B cell (primary cell): ENCODE measurements around the gene KLF16. TPM values are rescaled to one million over a fixed set of nuclear protein-coding genes. Genes with fewer than 3 reads are reported as not detected.

Experiments used
- ATAC-seq: fragments of 200-7000 bp; cut with Tn5 transposase; one replicate; pipeline ENCODE4 v1.10.0; 2021; ENCODE audit warnings: low read depth, mild to moderate bottlenecking, moderate number of reproducible peaks, moderate library complexity
- CTCF ChIA-PET: fragments of 350-600 bp; sonication (Branson Sonifier 250); formaldehyde crosslinking; loops from one replicate; lab custom pipeline; 2021; ENCODE audit warnings: antibody characterized with exemption, inconsistent platforms; lab: Charles Lee
- POLR2A ChIA-PET: fragments of 350-600 bp; sonication (Branson Sonifier 250); formaldehyde crosslinking; loops from one replicate; lab custom pipeline; 2021; ENCODE audit warnings: antibody characterized with exemption; lab: Charles Lee
- DNase-seq: peaks from one replicate; pipeline ENCODE4 v3.0.0; 2013
- H2AFZ ChIP-seq: 2 replicates; pipeline ENCODE4 v1.6.1; 2012; ENCODE audit warnings: mild to moderate bottlenecking, low read depth, low read length; ENCODE audit not compliant: insufficient read depth, poor library complexity, severe bottlenecking
- H3K27ac ChIP-seq, 2 donors: 1 replicate in 1 of 2; 2 replicates in 1 of 2; pipeline ENCODE4 v1.5.1; 2012 to 2013; ENCODE audit warnings: low read length in 2 of 2, mild to moderate bottlenecking in 2 of 2, moderate library complexity in 1 of 2
- H3K27me3 ChIP-seq, 4 experiments: fragments of 200-600 bp in 1 of 4; sonication (generic) in 1 of 4; replicated peaks in 1 of 4; 1 replicate in 2 of 4; 2 replicates in 2 of 4; pipeline versions ENCODE4 v1.6.1 to v1.7.0; 2013 to 2016; ENCODE audit warnings: low read length in 3 of 4, mild to moderate bottlenecking in 2 of 4, mixed read lengths in 1 of 4, moderate library complexity in 1 of 4; ENCODE audit not compliant: insufficient read depth in 4 of 4, control insufficient read depth in 3 of 4; ENCODE audit errors: control extremely low read depth in 1 of 4
- H3K36me3 ChIP-seq, 2 experiments: replicated peaks in 1 of 2; 1 replicate in 1 of 2; 2 replicates in 1 of 2; pipeline versions ENCODE4 v1.6.1 to v1.7.1; 2013; ENCODE audit warnings: low read length in 1 of 2; ENCODE audit not compliant: insufficient read depth in 2 of 2, control insufficient read depth in 1 of 2; ENCODE audit errors: control extremely low read depth in 1 of 2, extremely low read depth in 1 of 2
- H3K4me1 ChIP-seq, 2 donors: fragments of 200-600 bp in 1 of 2; sonication (generic) in 1 of 2; 1 replicate in 1 of 2; 2 replicates in 1 of 2; pipeline versions ENCODE4 v1.5.1 to v1.6.1; 2013 to 2017; ENCODE audit warnings: low read length in 2 of 2; ENCODE audit not compliant: control insufficient read depth in 2 of 2, insufficient read depth in 2 of 2
- H3K4me2 ChIP-seq: replicated peaks from 2 replicates; pipeline ENCODE3; 2012; ENCODE audit warnings: mild to moderate bottlenecking, low read depth, low read length; ENCODE audit not compliant: poor library complexity, severe bottlenecking
- H3K4me3 ChIP-seq, 5 experiments: fragments of 200-600 bp in 1 of 5; sonication (generic) in 1 of 5; 1 replicate in 3 of 5; 2 replicates in 2 of 5; pipeline versions ENCODE4 v1.5.1 to v1.7.0; 2011 to 2016; ENCODE audit warnings: low read length in 4 of 5, mild to moderate bottlenecking in 4 of 5, low read depth in 2 of 5, control low read depth in 1 of 5, moderate library complexity in 1 of 5; ENCODE audit not compliant: insufficient read depth in 1 of 5; ENCODE audit errors: control extremely low read depth in 1 of 5, extremely low read depth in 1 of 5
- H3K79me2 ChIP-seq: fragments of 200-600 bp; sonication (generic); one replicate; pipeline ENCODE4 v1.6.0; 2016; ENCODE audit warnings: low read length; ENCODE audit not compliant: control insufficient read depth, insufficient read depth
- H3K9ac ChIP-seq: fragments of 200-600 bp; sonication (generic); 2 replicates; pipeline ENCODE4 v1.6.1; 2017; ENCODE audit warnings: mild to moderate bottlenecking, low read length, moderate library complexity
- H3K9me3 ChIP-seq, 3 donors: one replicate each; pipeline versions ENCODE4 v1.6.1 to v1.7.1; 2013; ENCODE audit warnings: low read length in 2 of 3; ENCODE audit not compliant: control insufficient read depth in 2 of 3, insufficient read depth in 1 of 3; ENCODE audit errors: control extremely low read depth in 1 of 3
- H4K20me1 ChIP-seq: 2 replicates; pipeline ENCODE4 v1.6.0; 2012; ENCODE audit warnings: mild to moderate bottlenecking, low read length; ENCODE audit not compliant: insufficient read depth, control insufficient read depth, poor library complexity, severe bottlenecking
- H3K27ac Mint-ChIP-seq: one replicate; pipeline ENCODE4 v1.8.0; 2021; ENCODE audit warnings: mixed read lengths
- H3K27me3 Mint-ChIP-seq: one replicate; pipeline ENCODE4 v1.8.0; 2021; ENCODE audit warnings: mixed read lengths
- H3K4me1 Mint-ChIP-seq: one replicate; pipeline ENCODE4 v1.8.0; 2021; ENCODE audit warnings: mixed read lengths
- H3K4me3 Mint-ChIP-seq: one replicate; pipeline ENCODE4 v1.8.0; 2021; ENCODE audit warnings: mixed read lengths
- H3K9me3 Mint-ChIP-seq: one replicate; pipeline ENCODE4 v1.8.0; 2022; ENCODE audit warnings: mixed read lengths; ENCODE audit not compliant: insufficient read depth
- CTCF ChIP-seq: fragments of 200-600 bp; IDR thresholded peaks from one replicate; pipeline ENCODE4 v1.8.0; 2022; ENCODE audit warnings: antibody characterized with exemption, mild to moderate bottlenecking
- EZH2 ChIP-seq: IDR thresholded peaks from 2 replicates; pipeline ENCODE4 v1.6.1; 2012; ENCODE audit warnings: borderline replicate concordance, low read depth, mild to moderate bottlenecking, moderate library complexity, low read length; ENCODE audit not compliant: insufficient read depth, poor library complexity, severe bottlenecking
- WGBS: methylation state at CpG from one replicate; pipeline ENCODE4 v1.1.5; 2013; ENCODE audit warnings: missing lambda C conversion rate; ENCODE audit not compliant: insufficient coverage; 5-methylcytosine and 5-hydroxymethylcytosine counted together
- intact Hi-C: fragments of 100-400 bp; cut with micrococcal nuclease; formaldehyde crosslinking; loops from one replicate; pipeline ENCODE4 v1.10.0; 2022
- polyA plus RNA-seq: library from polyadenylated mRNA; depleted of rRNA; stranded (reverse); fragments of >200 nt; gene quantifications from 2 replicates; pipeline ENCODE4 v1.2.3, GENCODE V29; 2012
- total RNA-seq, 2 donors: library from RNA; stranded (reverse); fragments of 120-200 nt in 1 of 2; gene quantifications; 1 replicate in 1 of 2; 2 replicates in 1 of 2; pipeline versions ENCODE4 v1.2.3 to v1.2.4, GENCODE V29; 2013 to 2022

The KLF16 gene
- total and polyA plus RNA-seq, 2 donors (not counting 1 experiment from before 2014, with no cell fraction given), result 29.7 to 49.0 TPM

GRCh38 chr19:1808395-1808731, 55.0 kb downstream of the KLF16 start:
- H3K9me3 ChIP-seq, result peaks cover 0 to 5% (median 0%) of the 10 kb centered on the region in 3 donors
- intact Hi-C loops, result no loop called here
- Mint-ChIP-seq H3K27ac (no peak overlapping the region), H3K27me3 (no peaks in the 10 kb centered on the region), H3K4me3 (no peak overlapping the region), H3K9me3 (no peaks in the 10 kb centered on the region), H3K4me1 (peaks cover 12% of the 10 kb centered on the region)
- H2AFZ ChIP-seq, result no peak overlapping the region
- no peak overlapping the region for H3K27ac ChIP-seq
- ATAC-seq, result no peak
- H3K79me2 ChIP-seq, result no peaks in the 10 kb centered on the region
- CTCF ChIA-PET, result no interaction called here
- WGBS, result 100% methylated on average over 1 of the region's 2 CpGs
- TF ChIP-seq EZH2 (no peak), CTCF (no peak)
- POLR2A ChIA-PET, result no interaction called here
- no peaks in the 10 kb centered on the region for H3K36me3 ChIP-seq
- no peak overlapping the region for H3K4me3 ChIP-seq
- H3K27me3 ChIP-seq, result no peaks in the 10 kb centered on the region
- H3K4me1 ChIP-seq, result peaks cover 7 to 14% of the 10 kb centered on the region in 2 donors
- no peak overlapping the region for H3K9ac ChIP-seq
- peaks cover 1% of the 10 kb centered on the region for H4K20me1 ChIP-seq
- no peak overlapping the region for H3K4me2 ChIP-seq
- DNase-seq, result no peak

- Histone ChIP-seq H3K9ac (no peak overlapping the region), H3K4me2 (no peak overlapping the region), H3K27me3 (no peaks in the 10 kb centered on the region), H2AFZ (no peak overlapping the region), H3K4me1 (peaks cover 2 to 9% of the 10 kb centered on the region in 2 donors), H3K9me3 (peaks cover 0 to 5% (median 0%) of the 10 kb centered on the region in 3 donors), H3K27ac (no peak overlapping the region), H3K79me2 (no peaks in the 10 kb centered on the region), H3K36me3 (no peaks in the 10 kb centered on the region), H4K20me1 (no peaks in the 10 kb centered on the region), H3K4me3 (no peak overlapping the region)
- Mint-ChIP-seq H3K27ac (no peak overlapping the region), H3K4me1 (peaks cover 7% of the 10 kb centered on the region), H3K9me3 (no peaks in the 10 kb centered on the region), H3K27me3 (no peaks in the 10 kb centered on the region), H3K4me3 (no peak overlapping the region)
- POLR2A ChIA-PET, result interaction anchor here (0.5 kb wide), 1 partner anchor 650 kb away, joined by 7 read pairs; no protein-coding TSS in a partner anchor
- TF ChIP-seq CTCF (no peak), EZH2 (no peak)
- DNase-seq (no peak), ATAC-seq (no peak)
- CTCF ChIA-PET, result no interaction called here
- intact Hi-C loops, result no loop called here
- WGBS, result 88% methylated on average over 24 of the region's 30 CpGs
Observed at GRCh38 chr19:1807695-1808394, 55.5 kb downstream of the KLF16 start.
